HepG2 (cell line): Measurements from ENCODE around the gene RAB5B. TPM values are rescaled to one million over a fixed set of nuclear protein-coding genes. Genes with fewer than 3 reads are reported as not detected.

Experiments used
- CC2D1A ChIP-seq: sonication (generic); formaldehyde crosslinking; IDR thresholded peaks from 2 replicates; pipeline ENCODE4 v1.8.1; 2023; ENCODE audit warnings: mild to moderate bottlenecking, missing genetic modification reagents
- GRHL1 ChIP-seq: sonication (generic); formaldehyde crosslinking; conservative IDR thresholded peaks from 2 replicates; pipeline ENCODE4 v1.8.0; 2022; ENCODE audit warnings: missing genetic modification reagents
- HNRNPL ChIP-seq: fragments of 200-400 bp; formaldehyde crosslinking; IDR thresholded peaks from 2 replicates; pipeline ENCODE4 v1.6.1; 2017; ENCODE audit warnings: mild to moderate bottlenecking, low read depth, low read length
- KDM5B ChIP-seq: sonication (generic); formaldehyde crosslinking; IDR thresholded peaks from 2 replicates; pipeline ENCODE4 v1.4.0; 2020; ENCODE audit warnings: missing genetic modification reagents, mild to moderate bottlenecking, borderline replicate concordance
- KDM6A ChIP-seq: IDR thresholded peaks from 2 replicates; pipeline ENCODE4 v1.6.1; 2016; ENCODE audit warnings: low read depth
- MAFG ChIP-seq: sonication (generic); formaldehyde crosslinking; IDR thresholded peaks from 2 replicates; pipeline ENCODE4 v1.5.1; 2020; ENCODE audit warnings: mild to moderate bottlenecking, missing genetic modification reagents
- MAZ ChIP-seq, 2 experiments: sonication (generic) in 1 of 2; formaldehyde crosslinking in 1 of 2; IDR thresholded peaks; 2 replicates each; pipeline versions ENCODE4 v1.5.0 to v1.6.1; 2012 to 2020; ENCODE audit warnings: low read depth in 2 of 2, mild to moderate bottlenecking in 2 of 2, borderline replicate concordance in 1 of 2, improper control_type of control experiment in 1 of 2, low read length in 1 of 2, missing genetic modification reagents in 1 of 2, moderate library complexity in 1 of 2
- NFIB ChIP-seq: sonication (generic); formaldehyde crosslinking; IDR thresholded peaks from 2 replicates; pipeline ENCODE4 v1.9.0; 2021; ENCODE audit warnings: missing genetic modification reagents, mild to moderate bottlenecking, borderline replicate concordance
- NR0B2 ChIP-seq: sonication (generic); formaldehyde crosslinking; IDR thresholded peaks from 2 replicates; pipeline ENCODE4 v1.4.0; 2020; ENCODE audit warnings: mild to moderate bottlenecking, missing genetic modification reagents
- SETDB1 ChIP-seq: sonication (generic); formaldehyde crosslinking; IDR thresholded peaks from 2 replicates; pipeline ENCODE4 v1.5.1; 2020; ENCODE audit warnings: missing genetic modification reagents, mild to moderate bottlenecking, borderline replicate concordance
- TEF ChIP-seq: sonication (generic); formaldehyde crosslinking; IDR thresholded peaks from 2 replicates; pipeline ENCODE4 v1.5.0; 2020; ENCODE audit warnings: missing genetic modification reagents
- THAP11 ChIP-seq: IDR thresholded peaks from 2 replicates; pipeline ENCODE4 v1.6.1; 2016; ENCODE audit warnings: missing biosample characterization, missing genetic modification reagents
- XBP1 ChIP-seq: sonication (generic); formaldehyde crosslinking; IDR thresholded peaks from 2 replicates; pipeline ENCODE4 v1.5.0; 2020; ENCODE audit warnings: missing genetic modification reagents
- ZBTB26 ChIP-seq: IDR thresholded peaks from 2 replicates; pipeline ENCODE4 v1.6.1; 2016; ENCODE audit warnings: missing compliant biosample characterization, missing genetic modification reagents, borderline replicate concordance
- ZNF12 ChIP-seq: sonication (generic); formaldehyde crosslinking; IDR thresholded peaks from 2 replicates; pipeline ENCODE4 v1.5.0; 2020; ENCODE audit warnings: missing genetic modification reagents
- ZNF263 ChIP-seq: sonication (generic); formaldehyde crosslinking; IDR thresholded peaks from 2 replicates; pipeline ENCODE4 v1.4.0; 2020; ENCODE audit warnings: missing genetic modification reagents
- ZNF343 ChIP-seq: sonication (generic); formaldehyde crosslinking; IDR thresholded peaks from 2 replicates; pipeline ENCODE4 v1.4.0; 2020; ENCODE audit warnings: mild to moderate bottlenecking, missing genetic modification reagents
- ZNF558 ChIP-seq: sonication (generic); formaldehyde crosslinking; IDR thresholded peaks from 2 replicates; pipeline ENCODE4 v1.9.0; 2022; ENCODE audit warnings: mild to moderate bottlenecking, missing genetic modification reagents, borderline replicate concordance
- ZNF691 ChIP-seq: sonication (generic); formaldehyde crosslinking; IDR thresholded peaks from 2 replicates; pipeline ENCODE4 v1.4.0; 2020; ENCODE audit warnings: missing genetic modification reagents, low read depth, mild to moderate bottlenecking, borderline replicate concordance
- ZNF724P ChIP-seq: sonication (generic); formaldehyde crosslinking; IDR thresholded peaks from 2 replicates; pipeline ENCODE4 v1.8.0; 2022; ENCODE audit warnings: missing genetic modification reagents, borderline replicate concordance
- ZNF768 ChIP-seq: sonication (generic); formaldehyde crosslinking; IDR thresholded peaks from 2 replicates; pipeline ENCODE4 v1.4.0; 2020; ENCODE audit warnings: missing genetic modification reagents
- ZNF878 ChIP-seq: sonication (generic); formaldehyde crosslinking; IDR thresholded peaks from 2 replicates; pipeline ENCODE4 v1.8.1; 2023; ENCODE audit warnings: mild to moderate bottlenecking, missing genetic modification reagents, moderate library complexity
- polyA plus RNA-seq, 8 experiments: library from polyadenylated mRNA; depleted of rRNA in 3 of 8; stranded (reverse) in 7 of 8; unstranded in 1 of 8; fragments of >200 nt; fragmentation: Illumina TruSeq in 4 of 8; extraction: Trizol in 4 of 8; gene quantifications; 2 replicates each; pipeline versions ENCODE4 v1.2.1 to v1.2.3, GENCODE V29; 2011 to 2016; ENCODE audit warnings: low read depth in 4 of 8, missing spikeins in 1 of 8, mixed read lengths in 1 of 8; ENCODE audit not compliant: insufficient read depth in 1 of 8
- total RNA-seq, 5 experiments: library from RNA; depleted of rRNA; stranded (reverse); fragments of >200 nt; fragmentation: Illumina TruSeq; extraction: Trizol; gene quantifications; 2 replicates each; pipeline ENCODE4 v1.2.3, GENCODE V29; 2016; ENCODE audit warnings: low read depth in 1 of 5

RAB5B gene
- total and polyA plus RNA-seq, 2 of the 13 experiments (the other 11 are each of a cell fraction or from before 2014, with no cell fraction given): 26.0 to 68.3 TPM

GRCh38 chr12:55996715-55997534 is 23.0 kb downstream of the RAB5B start, which contains the start of gene SUOX (continued):
- 0 out of 2 replicates have a peak, but pooled peaks have one; percentile 27 for TF ChIP-seq ZNF12 (CRISPR knock-in tag)
- no peak for TF ChIP-seq ZBTB26 (CRISPR knock-in tag)
- no peak for TF ChIP-seq TEF (CRISPR knock-in tag)
- TF ChIP-seq KDM6A (CRISPR knock-in tag): no peak; the same call in 1 of the 2 replicates
- TF ChIP-seq XBP1 (CRISPR knock-in tag): no peak
- no peak for TF ChIP-seq MAFG (CRISPR knock-in tag)
- no peak for TF ChIP-seq ZNF343 (CRISPR knock-in tag)
- no peak for TF ChIP-seq NR0B2 (CRISPR knock-in tag)
- no peak for TF ChIP-seq GRHL1 (CRISPR knock-in tag)
- TF ChIP-seq HNRNPL: no peak
- 0 out of 2 replicates have a peak, but pooled peaks have one; percentile 22 for TF ChIP-seq ZNF263
- no peak for TF ChIP-seq NFIB (CRISPR knock-in tag)
- peak; percentile 25; the same call in 1 of the 2 replicates for TF ChIP-seq MAZ (IDR thresholded peaks at IDR 0.05; ENCODE audit: borderline replicate concordance, low read depth, low read length)
- TF ChIP-seq MAZ (CRISPR knock-in tag; IDR thresholded peaks at IDR 0.05; ENCODE audit: low read depth): no peak; the same call in 1 of the 2 replicates
- no peak for TF ChIP-seq ZNF558 (CRISPR knock-in tag)
- no peak for TF ChIP-seq SETDB1 (CRISPR knock-in tag)
- TF ChIP-seq CC2D1A (CRISPR knock-in tag): no peak
- peak; percentile 81 for TF ChIP-seq THAP11
- TF ChIP-seq KDM5B (CRISPR knock-in tag): peak; percentile 4; the same call in 1 of the 2 replicates
- no peak; the same call in 1 of the 2 replicates for TF ChIP-seq ZNF768 (CRISPR knock-in tag)
- no peak for TF ChIP-seq ZNF724P (CRISPR knock-in tag)
- TF ChIP-seq ZNF691 (CRISPR knock-in tag): 0 out of 2 replicates have a peak, but pooled peaks have one; percentile 21
- TF ChIP-seq ZNF878: no peak
